Panc1 (cell line): ENCODE data around the gene CAMKMT. TPM values are rescaled to one million over a fixed set of nuclear protein-coding genes. Genes with fewer than 3 reads are reported as not detected.

Source experiments
- ATAC-seq: fragments of 200-7000 bp; cut with Tn5 transposase; 2 replicates; pipeline ENCODE4 v1.9.1; 2020; ENCODE audit warnings: mild to moderate bottlenecking, moderate library complexity
- Bru-seq: library from RNA; stranded (reverse); fragments of 400-500 nt; gene quantifications from one replicate; lab custom pipeline; 2021; lab: Mats Ljungman, UMichigan
- BruChase-seq, 2 experiments: library from RNA; stranded (reverse); fragments of 400-500 nt; gene quantifications; one replicate each; lab custom pipeline; 2021; lab: Mats Ljungman, UMichigan
- BruUV-seq: library from RNA; stranded (reverse); fragments of 400-500 nt; replicated peaks from 2 replicates; lab custom pipeline; 2021; lab: Mats Ljungman, UMichigan
- CTCF ChIA-PET: fragments of 300-600 bp; sonication (Branson Sonifier 250); formaldehyde crosslinking; loops from one replicate; lab custom pipeline; 2022; ENCODE audit warnings: antibody characterized with exemption; lab: Charles Lee
- POLR2A ChIA-PET: fragments of 300-600 bp; sonication (Branson Sonifier 250); formaldehyde crosslinking; loops from one replicate; lab custom pipeline; 2022; ENCODE audit warnings: antibody characterized with exemption; lab: Charles Lee
- DNase-seq: peaks from one replicate; pipeline ENCODE4 v3.0.0-alpha.2; 2010; ENCODE audit warnings: low read depth, low spot score
- H3K27ac ChIP-seq: 2 replicates; pipeline ENCODE4 v1.5.1; 2011; ENCODE audit warnings: mild to moderate bottlenecking, low read length, inconsistent platforms
- H3K27me3 ChIP-seq: fragments of 200-500 bp; sonication (Bioruptor generic); 2 replicates; pipeline ENCODE4 v1.6.0; 2014; ENCODE audit warnings: low read length, inconsistent platforms; ENCODE audit not compliant: control insufficient read depth, insufficient read depth
- H3K36me3 ChIP-seq: fragments of 200-500 bp; sonication (Bioruptor generic); 2 replicates; pipeline ENCODE4 v1.5.1; 2014; ENCODE audit warnings: inconsistent platforms, mild to moderate bottlenecking, low read length, moderate library complexity; ENCODE audit not compliant: control insufficient read depth, insufficient read depth
- H3K4me1 ChIP-seq: 2 replicates; pipeline ENCODE4 v1.5.1; 2011; ENCODE audit warnings: inconsistent platforms, mild to moderate bottlenecking, low read length, moderate library complexity; ENCODE audit not compliant: control insufficient read depth, insufficient read depth
- H3K4me3 ChIP-seq, 2 experiments: 2 replicates each; pipeline ENCODE4 v1.5.1; 2011 to 2012; ENCODE audit warnings: low read depth in 2 of 2, low read length in 2 of 2, mild to moderate bottlenecking in 2 of 2, inconsistent platforms in 1 of 2, moderate library complexity in 1 of 2
- H3K9me3 ChIP-seq: fragments of 200-500 bp; sonication (Bioruptor generic); 2 replicates; pipeline ENCODE4 v1.5.1; 2014; ENCODE audit warnings: low read depth, mild to moderate bottlenecking, inconsistent platforms, low read length, moderate library complexity; ENCODE audit not compliant: control insufficient read depth, insufficient read depth
- CTCF ChIP-seq: fragments of 450-650 bp; IDR thresholded peaks from 2 replicates; pipeline ENCODE4 v1.5.1; 2017; ENCODE audit warnings: mild to moderate bottlenecking
- POLR2AphosphoS5 ChIP-seq: IDR thresholded peaks from 2 replicates; pipeline ENCODE4 v1.6.1; 2012; ENCODE audit warnings: mild to moderate bottlenecking, low read depth, low read length, moderate library complexity
- SIN3A ChIP-seq: IDR thresholded peaks from 2 replicates; pipeline ENCODE4 v1.6.1; 2012; ENCODE audit warnings: low read depth, mild to moderate bottlenecking, low read length, moderate library complexity, borderline replicate concordance; ENCODE audit not compliant: insufficient read depth
- TCF7L2 ChIP-seq: IDR thresholded peaks from 2 replicates; pipeline ENCODE4 v1.6.1; 2011; ENCODE audit warnings: mild to moderate bottlenecking, low read depth, low read length, inconsistent platforms
- in situ Hi-C: cut with HindIII; loops from 2 replicates; pipeline ENCODE4 v1.10.0; 2016; ENCODE audit warnings: low sequenced_read_pairs, low pct_unique_long_range_greater_than_20kb
- intact Hi-C: fragments of 100-400 bp; cut with micrococcal nuclease; formaldehyde crosslinking; loops from one replicate; pipeline ENCODE4 v1.10.0; 2022; ENCODE audit not compliant: unreplicated experiment
- long read RNA-seq: library from polyadenylated mRNA; unstranded; transcript quantifications from one replicate; pipeline ENCODE4 v2.0.0, GENCODE V29; 2021; ENCODE audit not compliant: unreplicated experiment
- polyA plus RNA-seq: library from polyadenylated mRNA; unstranded; fragments of >200 nt; gene quantifications from one replicate; pipeline ENCODE4 v1.2.1, GENCODE V29; 2012; ENCODE audit warnings: missing spikeins; ENCODE audit not compliant: insufficient read length
- total RNA-seq: library from RNA; stranded (reverse); gene quantifications from one replicate; pipeline ENCODE4 v1.2.1, GENCODE V29; 2021; ENCODE audit not compliant: unreplicated experiment
- TF ChIP-seq, protein P1 (sequence below), 2 experiments: IDR thresholded peaks; 2 replicates each; pipeline ENCODE4 v1.6.1; 2011 to 2012; ENCODE audit warnings: low read depth in 2 of 2, control low read depth in 1 of 2, low read length in 1 of 2, mild to moderate bottlenecking in 1 of 2, moderate library complexity in 1 of 2; ENCODE audit not compliant: insufficient read depth in 1 of 2

The CAMKMT gene
- total RNA-seq (12.6 TPM), Bru-seq, nascent RNA (percentile 71 among the genes with signal in this experiment), BruChase-seq, experiment 1, labeled RNA remaining after a 2-hour chase (percentile 78 among the genes with signal in this experiment), BruChase-seq, experiment 2, labeled RNA remaining after a 6-hour chase (percentile 71 among the genes with signal in this experiment)
- polyA plus RNA-seq, result 8.6 TPM
- long read RNA-seq, partial matches to known transcripts, result 1 of 10 reads
- long read RNA-seq, other reads (novel, unspliced or antisense), result 8 of 10 reads

GRCh38 chr2:44361330-44362206 lies at the start of gene CAMKMT, which contains the start of gene PREPL:
Gene CAMKMT, plus strand, starts transcription at chr2:44361947.
Gene PREPL, minus strand, starts transcription at chr2:44361494. Its CDS starts 15,152 bp downstream, at chr2:44346342.
- peak within 1 kb of the TSS; percentile 100 for H3K27ac ChIP-seq
- ChIA-PET CTCF (interaction anchor here (0.6 to 1.1 kb wide), 2 partner anchors 113 to 117 kb away, joined by 3 read pairs; no protein-coding TSS in a partner anchor), POLR2A (interaction anchor here (1.0 kb wide), 1 partner anchor 19 kb away, joined by 3 read pairs; no protein-coding TSS in a partner anchor)
- TF ChIP-seq POLR2AphosphoS5, result peak; percentile 70
- TF ChIP-seq CTCF, result no peak
- no peak; the same call in 1 of the 2 replicates for TF ChIP-seq TCF7L2
- TF ChIP-seq, protein P1, sequence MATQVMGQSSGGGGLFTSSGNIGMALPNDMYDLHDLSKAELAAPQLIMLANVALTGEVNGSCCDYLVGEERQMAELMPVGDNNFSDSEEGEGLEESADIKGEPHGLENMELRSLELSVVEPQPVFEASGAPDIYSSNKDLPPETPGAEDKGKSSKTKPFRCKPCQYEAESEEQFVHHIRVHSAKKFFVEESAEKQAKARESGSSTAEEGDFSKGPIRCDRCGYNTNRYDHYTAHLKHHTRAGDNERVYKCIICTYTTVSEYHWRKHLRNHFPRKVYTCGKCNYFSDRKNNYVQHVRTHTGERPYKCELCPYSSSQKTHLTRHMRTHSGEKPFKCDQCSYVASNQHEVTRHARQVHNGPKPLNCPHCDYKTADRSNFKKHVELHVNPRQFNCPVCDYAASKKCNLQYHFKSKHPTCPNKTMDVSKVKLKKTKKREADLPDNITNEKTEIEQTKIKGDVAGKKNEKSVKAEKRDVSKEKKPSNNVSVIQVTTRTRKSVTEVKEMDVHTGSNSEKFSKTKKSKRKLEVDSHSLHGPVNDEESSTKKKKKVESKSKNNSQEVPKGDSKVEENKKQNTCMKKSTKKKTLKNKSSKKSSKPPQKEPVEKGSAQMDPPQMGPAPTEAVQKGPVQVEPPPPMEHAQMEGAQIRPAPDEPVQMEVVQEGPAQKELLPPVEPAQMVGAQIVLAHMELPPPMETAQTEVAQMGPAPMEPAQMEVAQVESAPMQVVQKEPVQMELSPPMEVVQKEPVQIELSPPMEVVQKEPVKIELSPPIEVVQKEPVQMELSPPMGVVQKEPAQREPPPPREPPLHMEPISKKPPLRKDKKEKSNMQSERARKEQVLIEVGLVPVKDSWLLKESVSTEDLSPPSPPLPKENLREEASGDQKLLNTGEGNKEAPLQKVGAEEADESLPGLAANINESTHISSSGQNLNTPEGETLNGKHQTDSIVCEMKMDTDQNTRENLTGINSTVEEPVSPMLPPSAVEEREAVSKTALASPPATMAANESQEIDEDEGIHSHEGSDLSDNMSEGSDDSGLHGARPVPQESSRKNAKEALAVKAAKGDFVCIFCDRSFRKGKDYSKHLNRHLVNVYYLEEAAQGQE (IDR thresholded peaks at IDR 0.05; ENCODE audit: insufficient read depth in 1 of 2, low read depth in 2 of 2, low read length in 1 of 2), result no peak; a peak in 1 of 4 replicates
- TF ChIP-seq SIN3A, result 0 out of 2 replicates have a peak, but pooled peaks have one; percentile 80
- in situ Hi-C loops, result no loop called here
- intact Hi-C loops, result no loop called here
- ATAC-seq, result peak; percentile 95
- peaks cover 4% of the 10 kb centered on the region; the same call in 1 of the 2 replicates for H3K36me3 ChIP-seq
- no peaks in the 10 kb centered on the region for H3K27me3 ChIP-seq
- peak; percentile 90 for DNase-seq
- peaks cover 24% of the 10 kb centered on the region for H3K4me1 ChIP-seq
- H3K9me3 ChIP-seq, result no peaks in the 10 kb centered on the region
- no TSS peak for BruUV-seq
- peak within 1 kb of the TSS; percentile 95 to 97 for H3K4me3 ChIP-seq

DNA sequence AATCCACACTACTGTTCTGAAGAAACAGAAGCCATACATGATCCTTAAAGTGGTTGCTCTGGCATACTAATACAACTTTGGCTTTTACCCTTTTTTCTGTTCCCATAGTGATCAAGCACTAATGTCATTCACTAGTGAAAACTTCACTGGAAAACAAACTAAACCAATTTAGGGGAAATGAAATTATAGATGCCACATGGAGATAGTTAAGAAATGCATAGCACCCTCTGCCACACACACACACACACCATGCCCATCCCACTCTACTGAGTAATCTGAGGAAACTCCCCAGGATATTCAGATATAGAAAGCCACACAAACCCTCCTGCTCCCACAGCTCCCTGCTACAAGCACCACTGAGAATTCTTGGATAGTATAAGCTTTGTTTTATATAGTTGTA lies 47.4 kb upstream of the CAMKMT start:
- H3K9me3 ChIP-seq, result peaks cover 22% of the 10 kb centered on the region; the same call in 1 of the 2 replicates
- no peak for DNase-seq
- CTCF ChIA-PET, result no interaction called here
- H3K4me1 ChIP-seq, result no peaks in the 10 kb centered on the region
- intact Hi-C loops, result no loop called here
- no peak for ATAC-seq
- in situ Hi-C loops, result no loop called here
- no peak overlapping the region for H3K27ac ChIP-seq
- no peak overlapping the region for H3K4me3 ChIP-seq
- no peak for TF ChIP-seq CTCF
- TF ChIP-seq POLR2AphosphoS5, result no peak
- no TSS peak for BruUV-seq
- H3K27me3 ChIP-seq, result no peaks in the 10 kb centered on the region
- H3K36me3 ChIP-seq, result peaks cover 3% of the 10 kb centered on the region; the same call in 1 of the 2 replicates
- POLR2A ChIA-PET, result no interaction called here
